ENCODE results near the gene C2orf76.
"Not testable (repeated sequence)": the region's sequence is repeated elsewhere in the genome, so short reads cannot be mapped to it uniquely, and the experiment has no call there.

C2orf76 gene

GRCh38 chr2:119292226-119292625 lies 74.4 kb downstream of the C2orf76 start:
- peak; percentile 28 for DNase-seq

GRCh38 chr2:119291588-119292167 lies 75.0 kb downstream of the C2orf76 start:
- no peak for DNase-seq

DNA sequence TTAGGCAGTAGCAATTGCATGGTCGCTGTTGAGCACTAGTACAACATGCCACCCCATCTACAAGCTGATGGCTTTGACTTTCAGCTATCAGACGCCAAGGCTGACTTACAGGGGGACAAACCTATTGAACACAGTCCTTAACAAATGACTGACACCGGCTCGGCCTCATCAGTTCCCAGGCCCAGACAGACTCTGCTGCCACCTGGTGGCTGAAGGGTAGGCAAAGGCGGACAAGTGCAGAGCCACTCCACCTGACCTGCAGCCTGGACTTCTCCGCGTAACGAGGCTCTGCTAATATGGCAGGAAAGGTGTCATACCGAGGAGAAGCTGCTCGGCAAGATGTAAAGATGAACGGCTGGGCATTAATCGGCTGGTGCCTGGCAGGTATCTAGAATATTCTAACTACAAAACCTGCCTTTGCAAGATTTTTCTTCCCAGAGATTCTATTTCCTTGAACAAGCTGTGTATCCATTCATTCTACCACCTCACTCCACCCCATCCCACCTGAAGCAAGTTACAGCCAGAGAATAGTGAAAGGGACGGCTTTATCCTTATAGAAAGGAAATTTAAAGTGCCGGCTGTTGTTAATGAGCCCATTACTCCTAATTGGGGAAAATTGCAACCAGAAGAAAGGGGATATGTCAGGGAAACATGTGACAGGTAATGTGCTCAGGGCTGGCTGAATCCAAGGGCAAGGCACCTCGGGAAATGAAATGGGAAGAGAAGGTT lies 75.6 kb downstream of the C2orf76 start:
- peak; percentile 83 for DNase-seq

DNA sequence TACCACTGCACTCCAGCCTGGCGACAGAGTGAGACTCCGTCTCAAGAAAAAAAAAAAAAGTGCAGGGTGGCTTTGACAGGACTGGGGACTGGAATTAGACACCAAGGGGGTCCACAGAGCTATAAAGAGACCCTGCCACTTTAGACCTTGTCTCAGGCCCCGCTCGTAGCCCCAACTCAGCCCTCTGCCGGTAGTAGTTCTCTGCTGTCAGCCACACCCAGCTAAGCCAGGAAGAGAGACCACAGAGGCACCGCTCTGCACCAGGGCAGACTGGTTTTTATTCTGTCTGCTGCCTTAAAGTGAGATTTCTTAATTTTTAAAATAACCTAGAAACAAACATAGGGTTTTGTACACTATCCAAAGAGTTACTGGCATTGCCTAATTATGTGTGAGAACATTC lies 77.0 kb downstream of the C2orf76 start:
- no peak for DNase-seq

GRCh38 chr2:119289093-119289492 lies 77.5 kb downstream of the C2orf76 start:
- DNase-seq, result no peak

DNA sequence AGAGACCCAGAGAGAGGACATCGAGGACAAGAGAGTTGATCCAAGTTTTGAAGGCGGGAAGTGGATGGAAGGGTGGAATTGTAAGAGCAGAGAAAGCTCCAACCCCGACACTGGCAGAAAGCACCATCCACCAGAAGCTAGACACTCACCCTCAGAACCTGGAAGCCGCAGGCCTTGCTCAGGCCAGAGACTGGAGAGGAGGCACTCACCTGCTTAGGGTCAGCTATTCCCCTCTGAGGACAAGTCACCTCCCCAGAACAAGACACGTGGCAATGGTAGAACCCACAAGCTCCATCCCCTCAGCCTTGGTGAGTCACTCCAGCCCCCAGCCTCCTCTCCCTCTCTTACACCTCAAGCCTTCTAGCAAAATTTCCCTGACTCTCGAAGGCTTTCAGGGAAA lies 78.1 kb downstream of the C2orf76 start:
- no peak for DNase-seq

DNA sequence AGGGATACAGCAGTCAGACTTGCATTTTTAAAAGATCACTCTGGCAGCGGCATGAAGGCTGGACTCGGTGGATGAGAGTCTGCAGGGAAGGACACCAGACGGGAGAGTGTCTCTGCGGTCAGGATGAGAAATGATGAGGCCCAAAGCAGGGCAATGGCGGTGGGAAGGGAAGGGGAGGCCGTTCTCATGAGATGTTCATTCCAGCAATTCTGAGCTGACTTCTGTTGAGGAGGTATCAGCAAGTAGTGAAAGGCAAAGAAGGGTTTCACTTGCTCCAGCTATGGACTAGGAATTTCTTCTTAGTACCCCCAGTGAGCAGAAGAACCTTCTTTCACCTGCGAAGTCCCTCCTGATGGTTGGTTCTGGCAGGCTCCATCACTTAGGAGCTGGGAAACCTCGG lies 80.0 kb downstream of the C2orf76 start:
- DNase-seq, result no peak

GRCh38 chr2:119283873-119284331 lies 82.7 kb downstream of the C2orf76 start:
- peak; percentile 98 for DNase-seq

GRCh38 chr2:119282996-119283511 lies 83.6 kb downstream of the C2orf76 start:
- DNase-seq, result peak; percentile 28

- peak; percentile 83 for DNase-seq
Measured at GRCh38 chr2:119282146-119282995, 84.3 kb downstream of the C2orf76 start.

- DNase-seq, result no peak
Measured at GRCh38 chr2:119280680-119281079, 86.0 kb downstream of the C2orf76 start.

- no peak for DNase-seq
Measured at GRCh38 chr2:119279666-119280065, 87.0 kb downstream of the C2orf76 start.

DNA sequence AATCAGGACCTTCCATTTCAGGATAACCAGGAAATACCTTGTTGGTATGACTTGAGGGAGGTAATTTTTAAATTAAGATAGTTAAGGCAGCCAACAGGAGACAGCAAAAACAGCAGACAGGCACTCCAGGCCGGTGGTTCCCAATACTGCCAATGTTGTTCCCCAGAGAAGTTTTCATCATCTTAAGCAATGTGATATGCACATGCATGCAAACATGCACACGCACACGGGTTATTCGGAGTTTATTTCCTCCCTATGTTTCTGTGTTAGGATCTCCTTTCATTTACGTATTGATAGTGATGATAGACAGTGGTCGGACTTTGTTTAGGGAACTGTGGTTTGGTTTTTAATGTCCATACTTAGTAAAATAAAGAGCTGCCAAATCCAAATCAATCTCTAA lies 87.7 kb downstream of the C2orf76 start:
- no peak for DNase-seq

DNA sequence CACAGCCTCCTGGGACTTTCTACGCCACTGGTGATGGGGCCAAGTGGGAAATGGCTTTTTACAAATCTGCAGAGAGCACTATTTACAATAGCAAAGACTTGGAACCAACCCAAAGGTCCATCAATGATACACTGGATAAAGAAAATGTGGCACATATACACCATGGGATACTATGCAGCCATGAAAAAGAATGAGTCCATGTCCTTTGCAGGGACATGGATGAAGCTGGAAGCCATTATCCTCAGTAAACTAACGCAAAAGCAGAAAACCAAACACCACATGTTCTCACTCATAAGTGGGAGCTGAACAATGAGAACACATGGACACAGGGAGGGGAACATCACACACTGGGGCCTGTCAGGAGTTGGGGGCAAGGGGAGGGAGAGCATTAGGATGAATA lies 88.2 kb downstream of the C2orf76 start:
- DNase-seq, result not testable (repeated sequence)

DNA sequence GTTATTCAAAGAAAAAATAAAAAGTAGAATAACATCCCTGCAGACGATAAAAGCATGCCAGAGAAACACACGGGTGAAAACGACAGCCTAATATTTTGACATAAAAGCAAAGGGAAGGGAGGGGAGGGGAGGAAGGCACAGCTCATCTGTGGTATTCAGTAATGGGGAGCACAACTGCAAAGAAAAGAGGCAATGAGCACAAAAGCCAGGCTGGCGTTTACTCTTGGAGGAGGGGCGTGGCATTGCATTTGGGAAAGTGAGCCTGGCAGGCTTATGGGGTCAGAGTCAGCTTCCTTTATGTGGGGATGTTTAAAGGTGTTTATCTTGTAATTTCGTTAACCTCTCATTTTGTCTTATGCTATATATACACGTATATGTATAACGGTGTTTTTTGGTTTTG lies 89.8 kb downstream of the C2orf76 start:
- no peak for DNase-seq

DNA sequence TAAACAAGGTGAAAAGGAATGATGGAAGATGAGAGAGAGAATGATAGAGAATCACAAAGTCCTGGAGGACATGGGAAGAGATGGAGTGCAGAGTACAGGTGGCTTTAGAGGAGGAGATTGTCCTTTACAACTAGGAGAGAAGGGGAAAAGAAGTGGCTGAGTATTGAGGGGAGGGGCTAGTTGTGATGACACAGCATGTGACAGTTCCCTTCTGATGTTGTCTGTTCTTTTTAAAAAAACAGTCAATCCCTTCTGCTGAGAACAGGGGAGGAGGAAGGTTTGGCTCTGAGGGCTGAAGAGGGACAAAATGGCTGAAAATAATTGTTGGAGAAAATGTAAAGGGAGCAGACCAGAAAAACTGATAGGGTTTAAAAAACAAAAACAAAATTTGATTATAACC lies 99.0 kb downstream of the C2orf76 start:
- DNase-seq, result no peak

DNA sequence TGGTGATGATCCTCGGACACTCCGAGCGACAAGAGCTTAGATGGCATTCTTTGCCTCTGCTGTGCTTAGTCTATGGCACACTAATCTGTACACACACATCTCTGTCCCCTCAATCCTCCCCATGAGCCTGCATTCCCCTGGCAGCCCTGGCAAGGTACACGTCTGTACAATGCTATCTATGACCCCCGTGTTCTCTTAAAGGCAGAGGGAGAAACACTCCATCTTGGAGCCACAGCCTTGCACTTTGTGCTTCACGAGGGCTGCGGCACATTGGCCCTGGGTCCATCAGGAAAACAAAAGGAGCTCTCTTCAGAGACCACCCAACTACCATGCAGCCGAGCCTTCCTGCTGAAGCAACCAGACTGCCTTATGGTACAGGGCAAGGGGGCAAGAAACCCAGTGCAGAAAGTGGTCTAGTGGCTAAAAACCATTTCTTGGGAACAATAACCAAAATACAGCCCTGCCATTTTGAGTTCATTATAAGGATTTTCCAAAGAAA lies 100.5 kb downstream of the C2orf76 start:
- no peak for DNase-seq

- no peak for DNase-seq
Measured at GRCh38 chr2:119265693-119266066, 101.0 kb downstream of the C2orf76 start.

- DNase-seq, result no peak
Measured at GRCh38 chr2:119264781-119265692, 101.6 kb downstream of the C2orf76 start.

GRCh38 chr2:119263656-119264055 lies 103.0 kb downstream of the C2orf76 start:
- peak; percentile 51 for DNase-seq

DNA sequence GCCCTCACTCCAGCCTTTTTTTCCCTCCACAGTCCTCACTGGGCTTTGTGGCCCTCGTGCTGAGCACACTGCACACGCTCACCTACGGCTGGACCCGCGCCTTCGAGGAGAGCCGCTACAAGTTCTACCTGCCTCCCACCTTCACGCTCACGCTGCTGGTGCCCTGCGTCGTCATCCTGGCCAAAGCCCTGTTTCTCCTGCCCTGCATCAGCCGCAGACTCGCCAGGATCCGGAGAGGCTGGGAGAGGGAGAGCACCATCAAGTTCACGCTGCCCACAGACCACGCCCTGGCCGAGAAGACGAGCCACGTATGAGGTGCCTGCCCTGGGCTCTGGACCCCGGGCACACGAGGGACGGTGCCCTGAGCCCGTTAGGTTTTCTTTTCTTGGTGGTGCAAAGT lies 103.6 kb downstream of the C2orf76 start:
- no peak for DNase-seq

GRCh38 chr2:119261493-119262225 lies 105.0 kb downstream of the C2orf76 start:
- DNase-seq, result no peak
